Spleen (tissue), 7 donors: ENCODE data around the gene PTTG1IP.
A peak's percentile ranks its signal among the peaks of the same experiment; 100 is the strongest.

Source experiments
- CTCF ChIP-seq, 11 experiments: fragments of 200-600 bp in 7 of 11; fragments of 450-650 bp in 4 of 11; sonication (generic) in 4 of 11; IDR thresholded peaks in 8 of 11; conservative IDR thresholded peaks in 3 of 11; 1 replicate in 7 of 11; 2 replicates in 4 of 11; pipeline versions ENCODE4 v1.4.0 to v1.8.0; 2016 to 2021; ENCODE audit warnings: antibody characterized with exemption in 11 of 11, inconsistent platforms in 4 of 11, mild to moderate bottlenecking in 1 of 11
- POLR2A ChIP-seq, 3 donors: fragments of 450-650 bp; IDR thresholded peaks; one replicate each; pipeline ENCODE4 v1.5.1; 2017; ENCODE audit warnings: antibody characterized with exemption in 3 of 3, mild to moderate bottlenecking in 1 of 3
- donor health status: DM: no; HTN: no; CAD: no; lungs with moderate emphysema.
- donor health status: DM: no; HTN: no; CAD: no.
- donor health status: DM: no; HTN: no; CAD: no.

GRCh38 chr21:44801468-44802395 lies 71.8 kb downstream of the PTTG1IP start, which contains the start of gene UBE2G2:
- TF ChIP-seq POLR2A (IDR thresholded peaks at IDR 0.05) (no peak), CTCF (IDR thresholded peaks at IDR 0.05 in 8 of 11, conservative IDR thresholded peaks at IDR 0.05 in 3 of 11) (peak in 1 of 11 experiments; percentile 12)
